SU-DHL-6 (cell line): ENCODE data around the gene C11orf54.

Source experiments
- H2AFZ ChIP-seq: fragments of 200-600 bp; sonication (generic); 2 replicates; pipeline ENCODE4 v1.6.1; 2014; ENCODE audit warnings: low read depth, mild to moderate bottlenecking, moderate library complexity, mixed read lengths, antibody characterized with exemption, low read length; ENCODE audit not compliant: severe bottlenecking
- H3F3A ChIP-seq: fragments of 200-600 bp; shearing (Covaris generic); 2 replicates; pipeline ENCODE4 v1.6.0; 2016; ENCODE audit warnings: antibody characterized with exemption, mild to moderate bottlenecking; ENCODE audit not compliant: insufficient read depth
- H3K27ac ChIP-seq: fragments of 200-600 bp; sonication (generic); 2 replicates; pipeline ENCODE4 v1.5.1; 2016; ENCODE audit warnings: low read depth, mild to moderate bottlenecking, low read length, moderate library complexity, mixed read lengths
- H3K27me3 ChIP-seq: fragments of 200-600 bp; sonication (generic), shearing (Covaris generic); 2 replicates; pipeline ENCODE4 v1.6.0; 2014; ENCODE audit warnings: mild to moderate bottlenecking, low read length
- H3K36me3 ChIP-seq: fragments of 200-600 bp; sonication (generic); 2 replicates; pipeline ENCODE4 v1.6.1; 2014; ENCODE audit warnings: mild to moderate bottlenecking, low read length, mixed read lengths
- H3K4me2 ChIP-seq: fragments of 300-600, 200-600 bp; shearing (Covaris generic), sonication (generic); 2 replicates; pipeline ENCODE4 v1.6.0; 2014; ENCODE audit warnings: low read length, low read depth, mild to moderate bottlenecking; ENCODE audit not compliant: poor library complexity, severe bottlenecking
- H3K4me3 ChIP-seq: fragments of 200-600 bp; sonication (generic); 2 replicates; pipeline ENCODE4 v1.5.1; 2014; ENCODE audit warnings: antibody characterized with exemption, low read length, mild to moderate bottlenecking, mixed read lengths; ENCODE audit not compliant: insufficient read depth, poor library complexity, severe bottlenecking
- H3K79me2 ChIP-seq: fragments of 200-600 bp; sonication (generic); 2 replicates; pipeline ENCODE4 v1.6.1; 2014; ENCODE audit warnings: mild to moderate bottlenecking, low read length, moderate library complexity; ENCODE audit not compliant: insufficient read depth
- H3K9ac ChIP-seq: fragments of 200-600 bp; sonication (generic); 2 replicates; pipeline ENCODE4 v1.7.0; 2014; ENCODE audit warnings: mild to moderate bottlenecking, low read length
- H3K9me2 ChIP-seq: fragments of 200-600 bp; sonication (generic); replicated peaks from 2 replicates; pipeline ENCODE4 v1.6.1; 2014; ENCODE audit warnings: low read length; ENCODE audit not compliant: insufficient read depth
- H3K9me3 ChIP-seq: fragments of 200-600 bp; sonication (generic); 2 replicates; pipeline ENCODE4 v1.6.1; 2014; ENCODE audit warnings: low read length, mixed read lengths; ENCODE audit not compliant: insufficient read depth
- H4K20me1 ChIP-seq: fragments of 200-600 bp; sonication (generic); 2 replicates; pipeline ENCODE4 v1.6.1; 2014; ENCODE audit warnings: low read depth, mild to moderate bottlenecking, antibody characterized with exemption, low read length, moderate library complexity, mixed read lengths
- EZH2phosphoT487 ChIP-seq: fragments of 200-600 bp; sonication (generic), shearing (Covaris generic); conservative IDR thresholded peaks from 2 replicates; pipeline ENCODE4 v1.6.1; 2018; ENCODE audit warnings: mild to moderate bottlenecking, antibody characterized with exemption, low read length, moderate library complexity, mixed read lengths
- TF ChIP-seq, protein P1 (sequence below): fragments of 200-600 bp; sonication (generic); IDR thresholded peaks from one replicate; pipeline ENCODE4 v1.5.1; 2017; ENCODE audit warnings: antibody characterized with exemption, mild to moderate bottlenecking, low read length, moderate library complexity; ENCODE audit not compliant: insufficient read depth, poor library complexity, severe bottlenecking

The C11orf54 gene

DNA sequence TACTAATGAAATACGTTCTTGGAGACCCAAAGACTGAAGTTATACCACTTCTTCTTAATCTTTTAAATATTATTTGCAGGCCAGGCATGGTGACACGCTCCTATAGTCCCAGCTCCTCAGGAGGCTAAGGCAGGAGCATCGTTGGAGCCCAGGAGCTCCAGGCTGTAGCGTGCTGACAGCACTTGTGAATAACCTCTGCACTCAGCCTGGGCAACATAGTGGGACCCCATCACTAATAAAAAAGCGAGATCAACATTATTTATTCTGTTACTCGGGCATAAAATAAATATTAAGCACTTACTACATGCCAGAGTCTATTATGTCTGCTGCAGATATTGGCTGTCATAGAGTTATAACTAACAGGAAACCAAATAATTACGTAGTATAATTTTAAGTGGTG, 41.9 kb downstream of the C11orf54 start:
- no peak for TF ChIP-seq EZH2phosphoT487
- Histone ChIP-seq H3K9me2 (no peaks in the 10 kb centered on the region), H2AFZ (peak overlapping the region; percentile 88), H3K27me3 (no peaks in the 10 kb centered on the region), H3F3A (peaks cover 6% of the 10 kb centered on the region; the same call in 1 of the 2 replicates), H3K27ac (no peak overlapping the region), H3K79me2 (peaks cover 42% of the 10 kb centered on the region), H4K20me1 (peaks cover 23% of the 10 kb centered on the region), H3K36me3 (peaks cover 11% of the 10 kb centered on the region; the same call in 1 of the 2 replicates), H3K9ac (peak overlapping the region; percentile 97), H3K9me3 (no peaks in the 10 kb centered on the region), H3K4me3 (peak overlapping the region; percentile 59), H3K4me2 (peak overlapping the region; percentile 73)

DNA sequence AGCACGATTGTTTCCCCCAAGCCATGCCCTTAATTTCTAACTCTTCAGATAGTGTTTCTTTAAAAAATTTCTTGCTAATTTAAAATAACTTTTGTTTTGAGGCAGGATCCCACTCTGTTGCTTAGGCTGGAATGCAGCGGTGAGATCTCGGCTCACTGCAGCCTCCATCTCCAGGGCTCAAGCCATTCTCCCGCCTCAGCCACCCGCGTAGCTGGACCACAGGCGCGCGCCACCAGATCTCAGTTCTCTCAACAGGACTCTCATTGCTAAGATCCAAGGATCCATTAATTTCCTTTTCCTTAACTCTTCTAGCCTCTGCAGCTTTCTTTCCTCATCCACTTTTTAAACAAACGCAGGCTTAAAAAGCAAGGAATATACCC, 42.3 kb downstream of the C11orf54 start:
- H3K27ac ChIP-seq = peak overlapping the region; percentile 49
- no peaks in the 10 kb centered on the region for H3K9me3 ChIP-seq
- peak overlapping the region; percentile 88 for H2AFZ ChIP-seq
- peak overlapping the region; percentile 59 for H3K4me3 ChIP-seq
- H3K9ac ChIP-seq = peak overlapping the region; percentile 97
- H3K36me3 ChIP-seq = peaks cover 12% of the 10 kb centered on the region; the same call in 1 of the 2 replicates
- H3F3A ChIP-seq = peaks cover 6% of the 10 kb centered on the region; the same call in 1 of the 2 replicates
- no peaks in the 10 kb centered on the region for H3K9me2 ChIP-seq
- peaks cover 46% of the 10 kb centered on the region for H3K79me2 ChIP-seq
- H3K4me2 ChIP-seq = peak overlapping the region; percentile 73
- H4K20me1 ChIP-seq = peaks cover 23% of the 10 kb centered on the region
- TF ChIP-seq, protein P1, sequence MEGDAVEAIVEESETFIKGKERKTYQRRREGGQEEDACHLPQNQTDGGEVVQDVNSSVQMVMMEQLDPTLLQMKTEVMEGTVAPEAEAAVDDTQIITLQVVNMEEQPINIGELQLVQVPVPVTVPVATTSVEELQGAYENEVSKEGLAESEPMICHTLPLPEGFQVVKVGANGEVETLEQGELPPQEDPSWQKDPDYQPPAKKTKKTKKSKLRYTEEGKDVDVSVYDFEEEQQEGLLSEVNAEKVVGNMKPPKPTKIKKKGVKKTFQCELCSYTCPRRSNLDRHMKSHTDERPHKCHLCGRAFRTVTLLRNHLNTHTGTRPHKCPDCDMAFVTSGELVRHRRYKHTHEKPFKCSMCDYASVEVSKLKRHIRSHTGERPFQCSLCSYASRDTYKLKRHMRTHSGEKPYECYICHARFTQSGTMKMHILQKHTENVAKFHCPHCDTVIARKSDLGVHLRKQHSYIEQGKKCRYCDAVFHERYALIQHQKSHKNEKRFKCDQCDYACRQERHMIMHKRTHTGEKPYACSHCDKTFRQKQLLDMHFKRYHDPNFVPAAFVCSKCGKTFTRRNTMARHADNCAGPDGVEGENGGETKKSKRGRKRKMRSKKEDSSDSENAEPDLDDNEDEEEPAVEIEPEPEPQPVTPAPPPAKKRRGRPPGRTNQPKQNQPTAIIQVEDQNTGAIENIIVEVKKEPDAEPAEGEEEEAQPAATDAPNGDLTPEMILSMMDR = no peak
- TF ChIP-seq EZH2phosphoT487 = no peak
- no peaks in the 10 kb centered on the region for H3K27me3 ChIP-seq

DNA sequence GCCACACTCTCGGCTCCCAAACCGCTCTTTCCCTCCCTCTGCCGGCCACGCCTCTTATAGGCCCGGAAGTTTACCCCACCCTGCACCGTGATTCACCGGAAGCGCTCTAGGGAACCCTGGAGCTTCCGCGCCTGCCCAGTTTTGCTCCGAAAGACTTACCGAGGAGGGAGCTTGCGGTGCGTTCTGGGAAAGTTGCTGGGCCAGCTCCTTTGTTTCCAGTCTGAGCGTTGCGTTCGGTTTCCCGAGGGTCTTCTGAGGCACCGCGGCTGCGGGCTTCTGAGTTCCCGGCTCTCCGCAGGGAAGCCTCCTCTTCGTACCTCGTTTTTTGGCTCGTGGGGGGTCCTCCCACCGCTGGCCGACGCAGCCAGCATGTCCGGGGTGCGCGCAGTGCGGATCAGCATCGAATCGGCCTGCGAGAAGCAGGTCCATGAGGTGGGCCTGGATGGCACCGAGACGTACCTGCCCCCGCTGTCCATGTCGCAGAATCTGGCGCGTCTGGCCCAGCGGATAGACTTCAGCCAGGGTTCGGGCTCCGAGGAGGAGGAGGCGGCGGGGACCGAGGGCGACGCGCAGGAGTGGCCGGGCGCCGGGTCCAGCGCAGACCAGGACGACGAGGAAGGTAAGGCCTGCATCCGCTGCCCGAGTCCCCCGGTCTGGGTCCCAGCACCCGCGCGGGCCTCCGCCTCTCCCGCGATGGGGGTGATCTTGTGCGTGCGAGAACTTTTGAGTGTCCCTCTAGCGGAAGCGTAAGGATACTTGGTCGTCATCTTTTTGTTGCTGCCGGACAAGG, 42.9 kb downstream of the C11orf54 start, which contains the start of gene MED17:
Gene MED17 (plus strand): TSS at position 138 of the 790 bp plus-strand sequence. CDS start 232 bp downstream, at position 370.
- H2AFZ ChIP-seq = peak within 1 kb of the TSS; percentile 88
- peaks cover 6% of the 10 kb centered on the region; the same call in 1 of the 2 replicates for H3F3A ChIP-seq
- peak within 1 kb of the TSS; percentile 97 for H3K9ac ChIP-seq
- H3K9me3 ChIP-seq = no peaks in the 10 kb centered on the region
- TF ChIP-seq EZH2phosphoT487 = no peak
- TF ChIP-seq, protein P1 = no peak
- peak within 1 kb of the TSS; percentile 73 for H3K27ac ChIP-seq
- no peaks in the 10 kb centered on the region for H3K9me2 ChIP-seq
- peak within 1 kb of the TSS; percentile 73 for H3K4me2 ChIP-seq
- H4K20me1 ChIP-seq = peaks cover 23% of the 10 kb centered on the region
- peaks cover 52% of the 10 kb centered on the region for H3K79me2 ChIP-seq
- peaks cover 18% of the 10 kb centered on the region; the same call in 1 of the 2 replicates for H3K36me3 ChIP-seq
- peak within 1 kb of the TSS; percentile 59 for H3K4me3 ChIP-seq
- no peaks in the 10 kb centered on the region for H3K27me3 ChIP-seq

DNA sequence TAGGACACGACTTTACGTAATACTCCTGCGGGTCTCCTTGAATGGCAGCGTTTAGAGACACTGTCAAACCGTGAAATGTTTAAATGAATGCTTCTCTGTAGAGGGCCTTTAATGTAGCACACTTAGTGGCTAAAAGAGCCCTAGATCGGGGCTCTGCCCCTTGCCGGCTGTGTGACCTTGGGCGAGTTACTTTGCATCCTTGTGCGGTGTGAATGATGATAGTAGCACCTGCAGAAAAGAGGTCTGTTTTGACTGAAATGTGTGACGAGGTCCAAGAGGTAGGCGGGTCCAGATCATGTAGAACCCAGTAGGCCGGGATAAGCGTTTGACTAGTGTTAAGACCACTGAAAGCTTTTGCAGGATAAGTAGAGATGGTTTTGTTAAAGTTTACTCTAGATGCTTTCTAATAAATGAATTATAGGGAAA, 43.5 kb downstream of the C11orf54 start:
- TF ChIP-seq, protein P1 = no peak
- TF ChIP-seq EZH2phosphoT487 = no peak
- Histone ChIP-seq H3K4me3 (peak overlapping the region; percentile 59), H4K20me1 (peaks cover 23% of the 10 kb centered on the region), H3K36me3 (peaks cover 23% of the 10 kb centered on the region; the same call in 1 of the 2 replicates), H3K9me2 (no peaks in the 10 kb centered on the region), H3K79me2 (peaks cover 58% of the 10 kb centered on the region), H3K27ac (peak overlapping the region; percentile 73), H3K27me3 (no peaks in the 10 kb centered on the region), H2AFZ (peak overlapping the region; percentile 88), H3K9me3 (no peaks in the 10 kb centered on the region), H3K9ac (peak overlapping the region; percentile 97), H3F3A (peaks cover 6% of the 10 kb centered on the region; the same call in 1 of the 2 replicates), H3K4me2 (peak overlapping the region; percentile 73)
